Measurements from ENCODE around the gene ADIG.

The ADIG gene

DNA sequence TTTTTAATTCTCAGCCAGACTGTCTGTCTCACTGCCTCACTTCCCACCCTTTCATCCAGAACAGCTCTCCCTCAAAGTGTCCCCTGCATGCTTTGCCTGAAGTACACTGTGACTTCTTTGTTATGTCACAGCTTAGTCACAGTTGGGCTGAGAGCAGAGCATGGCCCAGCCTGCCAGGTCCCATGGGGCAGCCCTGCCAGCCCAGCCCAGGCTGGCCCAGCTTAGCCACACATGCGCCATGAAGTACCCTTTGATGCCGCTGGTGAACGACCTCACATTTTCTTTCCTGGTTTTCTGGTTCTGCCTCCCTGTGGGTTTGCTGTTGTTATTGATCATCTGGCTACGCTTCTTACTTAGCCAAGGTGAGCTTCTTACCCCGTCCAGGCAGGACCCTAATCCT lies at the start of gene ADIG:
Gene ADIG, plus strand, starts transcription at position 185 of the 400 bp plus-strand sequence. Its CDS starts 54 bp downstream, at position 239.
- DNase-seq = no peak

DNA sequence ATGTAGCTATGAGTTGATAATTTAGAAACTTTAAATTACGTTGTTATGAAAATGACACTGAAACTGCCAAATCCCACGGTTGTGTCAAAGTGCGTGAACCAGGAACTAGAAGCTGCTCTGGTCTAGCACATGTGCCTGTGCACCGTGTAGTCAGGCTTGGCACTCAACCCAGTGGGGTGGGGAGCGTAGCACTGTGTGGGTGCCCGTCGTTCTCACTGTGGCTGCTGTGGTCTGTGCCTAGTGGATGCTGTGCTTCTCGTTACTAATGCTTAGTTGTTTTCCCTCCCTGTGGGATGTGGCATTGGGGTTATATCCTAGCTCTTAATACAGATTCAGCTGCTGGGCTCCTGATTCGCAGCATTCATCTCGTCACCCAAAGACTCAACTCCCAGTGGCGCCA lies 46.2 kb upstream of the ADIG start:
- no peak for DNase-seq

DNA sequence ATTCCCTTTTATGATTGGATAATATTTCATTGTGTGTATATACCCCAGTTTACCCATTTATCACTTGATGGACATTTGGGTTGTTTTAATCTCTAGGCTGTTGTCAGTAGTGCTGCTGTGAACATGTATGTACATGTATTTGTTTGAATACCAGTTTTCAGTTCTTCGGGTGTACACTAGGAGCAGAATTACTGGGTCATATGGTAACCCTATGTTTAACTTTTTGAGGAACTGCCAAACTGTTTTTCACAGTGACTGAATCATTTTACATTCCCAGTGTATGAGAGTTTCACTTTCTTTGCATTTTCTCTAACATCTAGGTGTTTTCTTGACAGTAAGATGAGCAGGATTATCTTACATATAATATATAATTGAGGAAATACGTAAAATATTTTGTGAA lies 44.7 kb upstream of the ADIG start:
- DNase-seq = no peak

DNA sequence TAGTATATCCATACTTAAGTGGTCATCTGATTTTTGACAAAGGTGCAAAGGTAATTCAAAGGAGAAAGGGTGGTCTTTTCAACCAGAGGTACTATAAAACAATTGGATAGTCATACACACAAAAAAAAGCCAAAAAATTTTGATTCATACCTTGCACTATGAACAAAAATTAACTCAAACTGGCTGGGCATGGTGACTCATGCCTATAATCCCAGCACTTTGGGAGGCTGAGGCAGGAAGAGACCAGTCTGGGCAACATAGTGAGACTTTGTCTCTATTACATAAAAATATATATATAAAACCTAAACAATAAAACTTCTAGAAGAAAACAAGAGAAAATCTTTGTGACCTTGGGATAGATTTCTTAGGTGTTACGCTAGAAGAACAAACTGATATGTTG lies 43.8 kb upstream of the ADIG start:
- no peak for DNase-seq

DNA sequence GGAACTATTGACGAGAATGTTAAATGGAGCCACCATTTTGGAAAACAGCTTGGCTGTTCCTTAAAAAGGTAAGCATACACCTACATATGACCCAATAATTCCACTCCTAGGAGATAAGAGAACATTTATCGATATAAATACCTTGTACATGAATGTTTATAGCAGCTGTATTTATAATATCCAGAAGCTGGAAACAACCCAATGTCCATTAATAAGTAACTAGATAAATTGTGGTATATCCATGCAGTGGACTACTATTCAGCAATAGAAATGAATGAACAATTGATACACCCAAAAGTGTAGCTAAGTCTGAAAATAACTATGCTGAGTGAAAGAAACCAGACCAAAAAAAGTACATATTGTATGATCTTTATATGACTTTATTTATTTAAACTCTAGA lies 42.2 kb upstream of the ADIG start:
- no peak for DNase-seq

DNA sequence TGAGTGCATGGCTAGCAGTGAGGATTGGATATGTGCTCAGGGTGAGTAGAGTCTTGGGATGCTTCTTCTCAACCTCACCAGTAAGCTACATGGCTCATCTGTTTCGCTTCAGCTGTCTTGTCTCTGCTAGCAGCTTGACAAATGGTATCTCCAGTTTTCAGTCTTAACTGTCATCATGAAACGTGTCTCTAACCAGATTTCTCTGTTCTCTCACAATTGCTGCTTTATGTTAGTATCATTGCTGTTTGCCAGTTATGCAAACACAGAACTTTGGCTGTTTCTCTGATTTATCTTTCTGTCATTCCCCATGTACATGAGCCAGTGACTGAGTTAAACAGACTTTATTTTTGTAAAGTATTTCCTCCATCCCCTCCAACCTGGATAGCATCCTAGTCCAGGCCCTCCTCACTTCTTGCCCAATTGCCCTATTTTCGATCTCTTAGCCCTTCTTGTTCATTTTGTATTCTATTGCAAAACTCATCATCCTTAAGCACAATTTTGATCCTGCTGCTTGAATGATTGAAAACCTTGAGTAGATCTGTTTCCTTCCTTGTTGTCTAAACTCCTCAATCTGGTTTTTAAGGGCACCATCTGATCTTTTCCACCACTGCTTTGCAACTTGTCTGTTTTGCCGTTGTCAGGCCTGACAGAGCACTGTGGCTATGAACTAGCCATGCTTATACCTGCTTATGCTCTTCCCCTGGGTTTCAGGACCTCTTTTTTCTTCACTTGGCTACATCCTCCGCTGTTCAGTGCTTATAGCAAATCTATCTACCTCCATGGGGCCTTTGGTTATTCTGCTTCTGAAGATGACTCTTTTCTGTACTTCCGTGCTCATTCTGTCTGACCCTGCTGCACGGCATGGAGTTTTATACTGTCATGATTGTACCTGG lies 37.7 kb upstream of the ADIG start:
- DNase-seq = no peak

DNA sequence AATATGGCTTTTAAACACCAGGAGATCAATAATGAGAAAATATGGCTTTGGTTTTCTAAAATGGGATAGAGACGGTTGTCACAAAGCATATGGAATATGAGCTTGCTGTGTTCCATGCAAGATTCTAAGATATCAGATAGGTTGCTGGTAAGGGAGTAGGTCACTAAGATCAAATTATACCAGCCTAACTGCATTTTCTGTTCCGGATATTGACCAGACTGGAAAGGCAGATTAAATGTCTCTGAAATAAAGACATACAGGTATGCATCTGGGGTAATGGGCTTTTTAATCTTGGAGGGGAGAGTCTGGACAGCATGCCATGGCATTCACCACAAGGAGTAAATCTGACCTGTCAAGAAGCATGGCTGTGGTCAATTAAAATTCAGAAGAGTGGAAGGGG lies 35.2 kb upstream of the ADIG start:
- no peak for DNase-seq

DNA sequence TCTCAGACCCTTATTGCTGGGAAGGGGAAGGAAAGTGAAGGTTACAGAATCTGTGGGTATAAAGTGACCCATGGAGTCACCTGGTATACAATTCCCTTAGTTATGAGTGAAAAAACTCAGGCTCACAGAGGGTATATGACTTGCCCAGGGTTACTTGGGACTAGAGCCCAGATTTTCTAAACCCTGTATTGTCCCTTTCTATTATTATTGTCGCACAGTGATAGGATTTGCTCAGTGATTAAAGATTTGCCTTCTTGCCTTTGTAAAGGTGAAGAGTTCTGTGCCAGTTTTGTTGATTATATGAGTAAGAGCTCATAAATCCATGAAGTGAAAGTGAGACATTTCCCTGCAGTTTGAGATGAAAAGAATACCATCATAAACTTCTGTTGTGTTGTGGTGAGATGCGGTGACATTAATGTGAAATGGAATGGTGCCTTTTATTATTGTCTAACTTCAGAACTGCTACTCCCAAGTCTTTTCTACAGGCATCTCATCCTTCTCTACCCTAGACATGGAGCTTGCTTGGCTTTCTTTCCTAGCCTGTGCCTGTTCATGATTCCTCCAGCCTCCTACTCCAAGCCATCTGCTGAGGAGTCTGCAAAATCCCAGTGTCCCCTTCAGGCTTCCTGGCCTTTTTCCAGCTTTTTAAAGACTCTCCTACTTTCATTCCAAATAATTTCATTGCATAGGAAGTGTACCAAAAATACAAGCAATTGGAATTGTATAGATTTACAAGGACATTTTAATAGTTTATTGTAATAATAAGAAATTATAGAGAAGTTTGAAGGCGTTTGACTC lies 33.5 kb upstream of the ADIG start:
- DNase-seq = no peak

DNA sequence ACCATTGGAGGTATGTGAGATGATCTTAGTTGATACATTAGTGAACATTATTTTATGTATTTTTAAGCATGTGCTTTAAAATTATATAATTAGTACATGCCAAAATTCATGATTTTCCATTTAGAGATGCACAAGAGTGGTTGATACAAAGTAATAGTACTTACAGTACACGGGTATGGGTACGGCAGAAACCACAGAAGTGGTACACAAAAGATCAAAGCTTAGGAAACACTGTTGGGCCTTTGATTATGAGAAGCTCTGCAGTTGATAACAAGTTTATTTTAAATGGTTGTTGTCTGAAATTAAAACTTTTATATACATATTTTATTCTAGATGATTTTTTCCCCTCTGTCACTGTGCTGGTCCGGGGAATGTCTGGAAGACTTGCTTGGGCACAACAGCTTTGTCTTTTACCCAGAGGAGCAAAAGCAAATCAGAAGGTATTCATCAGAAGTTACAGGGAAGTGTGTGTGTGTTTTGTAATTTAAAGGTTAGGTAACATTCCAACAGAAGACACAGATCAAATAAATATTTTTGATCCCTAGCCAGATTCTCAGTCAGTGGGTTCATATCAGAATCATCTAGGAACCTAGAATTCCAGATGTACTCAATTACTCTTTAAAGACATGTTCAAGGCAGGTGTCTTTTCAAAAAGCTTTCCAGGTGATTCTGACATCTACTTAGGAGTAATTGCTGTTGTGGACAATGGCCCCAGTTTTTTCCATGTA lies 32.5 kb upstream of the ADIG start:
- no peak for DNase-seq

DNA sequence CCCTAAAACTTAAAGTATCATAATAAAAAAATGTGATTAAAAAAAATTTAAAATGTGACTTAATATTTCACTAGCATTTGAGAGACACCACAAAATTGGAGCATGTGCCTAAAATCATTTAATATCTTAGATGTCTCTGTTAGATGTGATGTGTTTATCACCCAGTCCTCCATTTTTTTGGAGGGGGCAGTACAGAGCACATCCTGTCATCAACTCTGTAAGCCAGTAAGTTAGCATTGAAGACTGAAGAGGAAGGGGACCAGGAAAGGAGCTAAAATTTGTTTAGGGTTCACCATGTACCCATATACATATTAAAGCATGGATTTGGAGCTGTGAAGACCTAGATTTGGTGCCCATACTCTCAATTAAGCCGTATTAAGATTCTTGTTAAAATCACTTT lies 30.7 kb upstream of the ADIG start:
- no peak for DNase-seq

DNA sequence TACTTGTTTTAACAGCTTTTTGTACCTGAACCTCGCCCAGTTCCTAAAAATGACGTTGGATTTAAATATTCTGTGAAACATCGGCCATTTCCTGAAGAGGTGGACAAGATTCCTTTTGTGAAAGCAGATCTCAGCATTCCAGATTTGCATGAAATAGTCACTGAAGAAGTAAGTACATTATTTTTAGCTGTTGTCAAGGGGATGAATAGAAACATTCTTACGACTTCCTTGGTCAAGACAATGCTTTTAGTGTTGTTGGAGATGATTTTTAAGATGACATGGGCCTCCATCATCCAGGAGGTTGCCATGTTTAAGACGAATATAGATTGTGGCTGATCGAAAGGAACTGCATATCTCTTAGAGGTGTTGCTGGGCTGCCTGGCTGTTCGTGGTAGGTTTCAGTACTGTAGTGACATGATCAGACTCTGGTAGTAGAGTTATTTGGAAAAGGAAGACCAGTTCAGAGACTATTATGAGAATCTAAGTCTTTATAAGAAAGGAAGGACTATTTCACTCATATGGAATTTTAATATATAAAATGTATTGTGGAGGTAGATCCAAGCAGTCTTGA lies 29.9 kb upstream of the ADIG start:
- no peak for DNase-seq

DNA sequence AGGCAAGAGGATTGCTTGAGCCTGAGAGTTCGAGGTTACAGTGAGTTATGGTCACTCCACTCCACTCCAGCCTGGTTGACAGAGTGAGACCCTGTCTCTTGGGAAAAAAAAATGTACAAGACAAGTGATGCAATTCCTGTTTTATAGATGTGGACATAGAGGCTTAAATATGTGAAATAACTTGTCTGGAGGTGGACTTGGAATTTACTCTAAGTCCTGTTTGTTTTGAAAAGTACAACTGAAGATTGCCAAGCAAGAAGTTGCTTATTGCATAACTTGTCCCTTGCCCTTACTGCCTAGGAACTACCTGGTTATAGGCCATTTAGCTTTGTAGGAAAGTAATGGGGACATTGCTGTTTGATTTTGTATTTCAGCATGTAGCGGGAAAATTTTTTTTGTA lies 26.0 kb upstream of the ADIG start:
- DNase-seq = no peak

DNA sequence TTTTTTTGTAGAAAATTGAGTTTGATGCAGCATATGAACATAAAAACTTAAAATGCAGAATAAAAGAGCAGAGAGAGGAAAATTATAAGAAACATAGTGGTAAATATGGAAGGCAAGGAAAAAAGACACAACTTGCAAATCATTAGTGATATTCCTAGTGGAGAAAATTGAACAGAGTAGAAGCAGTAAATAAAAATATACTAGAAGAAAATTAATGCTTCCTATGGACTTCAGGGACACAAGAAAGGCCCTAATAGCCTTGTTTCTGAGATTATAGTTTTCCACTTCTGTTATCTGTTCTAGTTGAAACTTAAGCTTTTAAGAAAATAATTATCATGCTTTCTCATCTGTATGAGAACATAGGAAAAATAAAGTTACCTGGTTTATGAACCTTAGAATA lies 25.6 kb upstream of the ADIG start:
- DNase-seq = no peak

DNA sequence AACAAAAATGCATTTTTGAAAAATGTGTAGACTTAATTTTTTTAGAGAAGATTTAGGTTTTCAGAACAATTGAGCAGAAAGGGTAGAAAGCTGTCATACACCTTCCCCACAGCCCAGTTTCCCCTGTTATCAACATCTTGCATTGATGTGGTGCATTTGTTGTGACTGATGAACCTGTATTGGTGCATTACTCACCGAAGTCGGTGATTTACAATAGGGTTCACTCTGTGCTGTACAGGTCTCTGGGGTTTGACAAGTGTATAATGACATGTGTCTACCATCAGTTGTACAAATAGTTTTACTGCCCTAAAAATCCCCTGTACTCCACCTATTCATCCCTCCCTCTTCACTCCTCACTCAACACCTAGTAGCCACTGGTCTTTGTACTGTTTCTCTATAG lies 23.8 kb upstream of the ADIG start:
- no peak for DNase-seq

DNA sequence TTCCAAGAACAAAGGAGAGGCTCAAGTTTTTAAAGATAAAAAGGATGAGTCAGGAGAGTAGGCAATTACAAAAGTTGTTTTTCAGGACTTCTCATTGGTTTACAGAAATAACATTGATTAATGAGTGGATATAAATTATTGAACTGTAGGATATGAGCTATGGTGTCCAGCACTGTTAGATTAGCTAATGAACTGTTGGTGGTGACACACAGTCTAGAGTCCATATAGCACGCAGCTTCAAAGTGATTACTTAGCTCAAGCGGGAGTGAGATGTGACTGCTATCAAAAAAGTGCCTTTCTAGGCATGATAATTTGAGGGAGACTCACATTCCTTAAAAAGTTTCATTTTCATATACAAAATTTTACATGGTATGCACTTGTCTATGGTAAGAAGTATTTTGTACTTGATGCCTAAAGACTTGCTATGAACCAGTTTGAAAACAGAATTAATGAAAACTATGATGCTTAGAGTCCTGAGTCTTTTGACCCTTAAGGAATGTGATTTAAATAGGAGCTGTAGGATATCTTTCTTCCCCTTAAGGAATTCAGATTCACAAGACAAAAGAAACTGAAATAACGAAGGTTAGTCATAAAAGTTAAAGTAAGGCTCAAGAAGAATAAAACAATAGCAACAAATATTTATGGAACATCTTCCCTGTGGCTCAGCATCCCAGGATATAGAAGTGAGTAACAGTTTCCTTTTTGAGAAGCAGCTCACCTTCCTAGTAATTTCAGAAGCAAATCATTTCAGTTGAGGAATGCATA lies 22.2 kb upstream of the ADIG start:
- no peak for DNase-seq

DNA sequence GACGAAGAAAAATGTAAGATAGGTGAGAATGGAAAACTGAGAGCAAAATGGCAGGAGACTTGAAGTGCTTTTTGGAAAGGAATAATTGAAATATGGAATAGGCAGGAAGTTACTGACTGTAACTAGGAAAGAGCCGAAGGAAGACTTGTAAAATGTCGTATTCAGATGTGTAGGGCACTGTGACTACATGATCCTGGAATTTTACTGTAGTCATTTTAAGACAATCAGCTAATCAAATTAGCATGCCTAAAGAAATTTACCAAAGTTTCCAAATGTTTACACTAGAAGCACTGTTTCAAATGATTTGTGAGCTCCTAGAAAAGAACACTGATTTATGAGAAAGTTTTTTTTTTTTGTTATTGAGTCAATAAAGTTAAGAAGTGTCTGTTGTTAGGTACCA lies 21.2 kb upstream of the ADIG start:
- DNase-seq = no peak

DNA sequence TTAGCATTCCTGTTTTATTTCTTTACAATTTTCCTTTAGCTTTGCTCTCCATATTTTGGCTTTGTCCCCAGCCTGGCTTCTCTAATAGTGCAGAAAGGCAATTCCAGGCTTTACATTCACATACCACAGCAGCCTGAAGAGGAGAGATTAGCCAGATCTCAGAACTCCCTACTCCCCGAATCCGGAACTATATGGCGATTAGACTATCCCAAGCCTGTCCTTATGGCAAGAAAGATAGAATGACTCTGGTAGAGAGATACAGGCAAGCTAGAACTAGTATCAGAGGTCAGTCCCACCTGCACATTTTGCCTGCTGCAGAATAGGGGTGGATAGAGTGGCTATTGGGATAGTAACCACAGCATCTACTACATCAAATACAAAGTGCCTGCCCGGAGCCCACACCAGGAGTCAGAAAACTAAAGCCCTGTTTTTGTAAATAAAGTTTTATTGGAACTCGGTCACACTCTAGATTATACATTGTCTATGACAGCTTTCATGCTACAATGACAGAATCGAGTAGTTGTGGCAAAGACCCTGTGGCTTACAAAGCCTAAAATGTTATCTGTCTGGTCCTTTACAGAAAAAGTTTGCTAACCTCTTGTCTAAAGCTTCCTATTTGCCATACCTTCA lies 17.1 kb upstream of the ADIG start:
- no peak for DNase-seq

DNA sequence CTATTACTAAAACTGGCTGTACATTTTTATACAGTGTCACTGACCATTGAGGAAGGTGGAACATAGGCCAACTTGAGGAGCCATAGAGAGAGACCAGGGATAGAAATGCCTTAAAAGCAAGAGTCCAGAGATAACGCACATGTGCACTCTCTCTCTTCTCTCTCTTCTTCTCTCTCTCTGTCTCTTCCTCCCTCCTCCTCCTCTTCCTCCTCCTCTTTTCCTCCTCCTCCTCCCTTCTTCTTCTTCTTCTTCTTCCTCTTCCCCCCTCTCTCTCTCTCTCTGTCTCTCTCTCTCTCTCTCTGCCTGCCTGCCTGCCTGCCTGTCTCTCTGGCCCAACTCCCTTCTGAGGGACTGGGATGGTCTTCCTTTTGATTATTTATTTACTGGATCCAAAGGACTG lies 16.3 kb upstream of the ADIG start:
- DNase-seq = no peak

DNA sequence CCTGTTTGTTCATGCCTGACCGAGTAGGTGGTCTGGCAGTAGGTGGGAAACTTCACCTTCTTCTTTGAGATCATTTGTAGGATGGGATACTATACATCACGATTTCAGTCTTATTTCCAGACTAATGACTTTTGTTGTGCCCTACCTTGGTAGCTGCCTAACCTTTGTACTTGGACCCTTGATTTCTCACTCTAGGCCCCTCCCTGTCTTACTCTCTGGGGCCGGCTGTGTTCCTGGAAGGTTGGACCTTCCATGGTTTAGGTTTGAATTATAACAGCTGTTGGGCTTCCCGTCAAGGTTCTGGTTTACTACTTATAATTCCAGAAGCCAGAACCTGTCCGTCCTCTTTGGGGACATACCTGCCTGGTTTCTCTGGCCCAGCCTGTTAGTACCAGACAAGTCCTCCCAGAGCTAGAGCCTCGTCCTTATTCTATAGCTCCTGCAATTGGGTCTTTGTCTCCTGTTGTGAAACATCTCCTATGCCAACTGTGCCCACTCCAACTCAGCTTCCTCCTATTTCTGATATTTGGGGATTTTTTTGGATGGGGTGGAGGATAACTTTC lies 14.9 kb upstream of the ADIG start:
- no peak for DNase-seq

DNA sequence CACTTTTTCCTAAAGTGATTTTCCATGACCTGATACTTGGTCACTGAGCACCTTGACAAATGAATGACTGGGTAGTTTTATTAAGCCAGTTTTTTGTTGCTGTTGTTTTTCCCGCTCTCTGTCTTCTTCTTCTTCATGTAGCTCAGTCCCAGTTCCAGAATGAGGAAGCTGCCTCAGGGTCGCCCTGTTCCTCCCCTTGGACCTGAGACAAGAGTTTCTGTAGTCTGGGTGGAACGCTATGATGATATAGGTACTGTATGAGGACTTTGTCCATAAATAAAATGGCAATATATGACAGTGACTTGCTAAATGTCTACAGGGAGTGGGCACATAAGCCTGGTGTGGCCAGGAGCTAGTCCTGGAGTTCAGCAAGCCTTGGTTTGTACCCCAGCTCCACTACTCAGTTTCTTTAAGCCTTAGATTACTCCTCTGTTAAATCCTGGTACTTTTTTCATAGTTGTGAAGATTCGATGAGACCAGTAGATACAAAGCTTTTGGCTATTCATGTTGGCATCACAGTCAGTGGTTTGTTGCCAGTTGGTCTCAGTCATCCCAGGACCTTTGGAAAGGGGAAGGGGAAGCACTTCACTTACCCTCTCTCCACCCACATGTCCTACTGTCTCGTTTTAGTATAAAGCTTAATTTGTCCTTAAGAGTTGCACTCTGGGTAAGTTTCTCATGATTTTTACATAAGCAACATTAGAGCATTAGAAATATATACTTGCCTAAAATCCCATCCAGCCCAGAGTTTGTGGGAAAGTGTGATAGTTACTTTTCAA lies 11.1 kb upstream of the ADIG start:
- DNase-seq = no peak

DNA sequence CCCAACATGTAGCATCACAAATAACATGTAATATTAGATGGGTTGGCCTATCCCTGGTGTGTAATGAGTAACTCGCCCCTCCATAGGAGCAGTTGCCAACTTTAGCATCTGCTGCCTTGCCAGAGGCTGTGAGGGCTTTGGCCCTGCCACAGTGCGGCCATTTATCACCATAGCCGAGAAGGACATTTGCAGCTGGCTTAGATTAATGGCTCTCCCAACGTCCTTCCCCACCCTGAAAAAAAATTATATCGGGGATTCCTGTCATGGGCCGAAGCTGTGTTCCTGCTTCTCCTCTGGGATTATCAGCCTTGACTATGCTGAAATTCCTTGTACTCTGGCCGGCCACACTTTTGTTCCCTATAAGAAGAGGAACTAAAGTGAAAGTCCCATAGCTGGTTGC lies 7.6 kb upstream of the ADIG start:
- no peak for DNase-seq
